ENCODE measurements around the gene WNT8B. TPM values are rescaled to one million over a fixed set of nuclear protein-coding genes. Genes with fewer than 3 reads are reported as not detected.

The WNT8B gene
- polyA plus RNA-seq = not detected

GRCh38 chr10:100462709-100463108, at the start of gene WNT8B:
Gene WNT8B (plus strand): TSS chr10:100463009. CDS start chr10:100463169, 160 bp downstream.
- Mint-ChIP-seq H3K36me3 (no peaks in the 10 kb centered on the region), H3K9me3 (no peaks in the 10 kb centered on the region), H3K27me3 (ENCODE audit: low read depth in 3 of 3) (peaks cover 4 to 8% (median 7%) of the 10 kb centered on the region in 3 donors), H3K4me3 (no peak within 1 kb of the TSS), H3K27ac (no peak within 1 kb of the TSS), H3K4me1 (no peaks in the 10 kb centered on the region)
- no peak for DNase-seq

DNA sequence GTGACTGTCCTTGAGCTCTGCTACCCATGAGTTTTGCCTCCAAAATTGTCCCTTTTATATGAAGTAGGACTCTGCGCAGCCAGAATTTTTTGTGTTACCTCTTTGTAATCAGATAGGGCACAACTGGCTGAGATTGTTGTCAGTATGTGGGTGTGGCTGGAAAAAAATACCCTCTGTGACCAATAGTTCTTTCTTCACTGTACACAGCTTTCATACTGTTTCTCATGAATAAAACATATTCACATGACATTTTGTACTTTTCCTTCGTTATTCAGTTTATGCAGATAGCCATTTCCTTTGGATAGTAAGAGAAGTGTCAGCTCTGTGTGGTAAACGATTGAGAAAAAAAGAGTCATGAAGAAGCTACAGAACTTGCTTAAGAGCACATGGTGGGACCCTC, 49.6 kb upstream of the WNT8B start:
- Mint-ChIP-seq H3K4me3 (no peak overlapping the region), H3K27me3 (ENCODE audit: low read depth in 3 of 3) (peaks cover 7 to 12% (median 8%) of the 10 kb centered on the region in 3 donors), H3K4me1 (no peaks in the 10 kb centered on the region), H3K36me3 (no peaks in the 10 kb centered on the region), H3K9me3 (peaks cover 0 to 1% (median 0%) of the 10 kb centered on the region in 6 donors), H3K27ac (no peak overlapping the region)
- no peak for DNase-seq

- H3K4me1 Mint-ChIP-seq = no peaks in the 10 kb centered on the region
- no peak overlapping the region for H3K4me3 Mint-ChIP-seq
- H3K36me3 Mint-ChIP-seq = no peaks in the 10 kb centered on the region
- H3K27ac Mint-ChIP-seq = no peak overlapping the region
- H3K9me3 Mint-ChIP-seq = peaks cover 0 to 1% (median 0%) of the 10 kb centered on the region in 6 donors
- DNase-seq = no peak
- peaks cover 6 to 13% (median 7%) of the 10 kb centered on the region in 3 donors for H3K27me3 Mint-ChIP-seq (ENCODE audit: low read depth in 3 of 3)
These were observed 42.8 kb upstream of the WNT8B start for GRCh38 chr10:100419911-100420449.

DNA sequence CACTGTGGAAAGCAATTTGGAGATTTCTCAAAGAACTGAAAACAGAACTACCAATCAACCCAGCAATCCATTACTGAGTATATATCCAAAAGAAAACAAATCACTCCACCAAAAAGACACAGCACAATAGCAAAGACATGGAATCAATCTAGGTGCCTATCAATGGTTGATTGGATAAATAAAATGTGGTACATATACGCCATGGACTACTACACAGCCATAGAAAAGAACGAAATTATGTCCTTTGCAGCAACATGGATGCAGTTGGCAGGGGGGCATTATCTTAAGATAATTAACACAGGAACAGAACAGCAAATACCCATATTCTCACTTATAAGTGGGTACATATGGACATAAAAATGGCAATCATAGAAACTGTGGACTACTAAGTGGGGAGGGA, 35.4 kb upstream of the WNT8B start:
- Mint-ChIP-seq H3K27me3 (ENCODE audit: low read depth in 3 of 3) (peaks cover 3 to 4% (median 4%) of the 10 kb centered on the region in 3 donors), H3K4me3 (no peak overlapping the region), H3K36me3 (no peaks in the 10 kb centered on the region), H3K9me3 (no peaks in the 10 kb centered on the region), H3K4me1 (no peaks in the 10 kb centered on the region), H3K27ac (no peak overlapping the region)
- DNase-seq = no peak

GRCh38 chr10:100433253-100434240, 29.3 kb upstream of the WNT8B start:
- peaks cover 3 to 4% (median 4%) of the 10 kb centered on the region in 3 donors for H3K27me3 Mint-ChIP-seq (ENCODE audit: low read depth in 3 of 3)
- H3K27ac Mint-ChIP-seq = no peak overlapping the region
- H3K9me3 Mint-ChIP-seq = no peaks in the 10 kb centered on the region
- no peaks in the 10 kb centered on the region for H3K36me3 Mint-ChIP-seq
- no peak overlapping the region for H3K4me3 Mint-ChIP-seq
- no peaks in the 10 kb centered on the region for H3K4me1 Mint-ChIP-seq
- peak; percentile 84 to 90 (median 86) for DNase-seq

DNA sequence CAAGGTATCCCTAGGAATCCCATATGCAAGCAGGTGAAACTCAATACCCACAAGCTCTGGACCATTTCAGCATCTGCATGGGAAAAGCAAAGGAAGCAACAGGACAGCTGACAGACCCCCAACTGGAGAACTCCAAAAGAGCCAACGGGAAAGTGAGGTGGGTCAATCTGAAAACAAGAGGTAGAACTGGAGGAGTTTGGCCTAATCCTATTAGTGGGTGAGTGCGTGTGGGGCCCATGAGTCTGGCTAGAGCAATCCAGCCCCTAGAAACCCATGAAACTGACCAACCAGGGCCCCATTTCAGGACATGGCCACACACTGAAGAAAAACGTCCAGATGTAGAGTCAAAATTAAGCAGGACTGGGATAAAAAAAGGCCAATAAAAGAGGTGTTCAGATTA, 26.6 kb upstream of the WNT8B start:
- no peaks in the 10 kb centered on the region for H3K4me1 Mint-ChIP-seq

DNA sequence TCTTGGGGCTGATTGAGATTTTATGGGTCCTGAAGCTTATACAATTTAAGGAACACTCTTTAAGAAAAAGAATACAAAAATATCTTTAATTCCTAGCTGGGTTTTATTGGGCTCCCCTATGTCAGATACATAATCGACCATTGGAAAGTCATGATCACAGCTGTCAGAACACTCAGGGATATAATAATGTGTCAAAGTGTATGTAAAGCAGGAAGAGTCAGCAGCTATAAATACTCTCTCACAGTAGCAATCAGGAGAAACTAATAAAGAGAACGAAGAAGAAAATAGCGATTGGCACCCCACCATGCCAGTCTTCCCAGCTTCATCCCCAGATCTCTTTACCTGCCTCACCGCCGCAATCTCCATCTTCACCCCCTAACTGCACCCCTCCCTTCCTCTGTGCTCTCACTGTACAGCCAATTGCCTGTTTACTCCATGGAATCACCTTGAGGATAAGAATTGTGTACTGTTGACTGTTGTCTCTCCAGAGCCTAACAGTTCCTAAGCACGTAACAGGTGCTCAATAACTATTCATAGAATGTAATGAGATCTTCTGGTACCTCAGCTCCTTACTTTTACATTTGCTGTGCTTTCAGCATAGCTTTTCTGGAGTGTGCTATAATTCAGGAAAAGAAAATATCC, 24.0 kb upstream of the WNT8B start:
- Mint-ChIP-seq H3K36me3 (no peaks in the 10 kb centered on the region), H3K9me3 (no peaks in the 10 kb centered on the region), H3K27me3 (ENCODE audit: low read depth in 3 of 3) (peaks cover 0 to 3% (median 2%) of the 10 kb centered on the region in 3 donors), H3K4me3 (no peak overlapping the region), H3K27ac (no peak overlapping the region), H3K4me1 (no peaks in the 10 kb centered on the region)
- no peak for DNase-seq

More for the DNA sequence above, 26.6 kb upstream of the WNT8B start:
- Mint-ChIP-seq H3K36me3 (no peaks in the 10 kb centered on the region), H3K9me3 (no peaks in the 10 kb centered on the region), H3K4me3 (no peak overlapping the region), H3K27ac (no peak overlapping the region), H3K27me3 (ENCODE audit: low read depth in 3 of 3) (peaks cover 0 to 4% (median 3%) of the 10 kb centered on the region in 3 donors)
- DNase-seq = no peak

DNA sequence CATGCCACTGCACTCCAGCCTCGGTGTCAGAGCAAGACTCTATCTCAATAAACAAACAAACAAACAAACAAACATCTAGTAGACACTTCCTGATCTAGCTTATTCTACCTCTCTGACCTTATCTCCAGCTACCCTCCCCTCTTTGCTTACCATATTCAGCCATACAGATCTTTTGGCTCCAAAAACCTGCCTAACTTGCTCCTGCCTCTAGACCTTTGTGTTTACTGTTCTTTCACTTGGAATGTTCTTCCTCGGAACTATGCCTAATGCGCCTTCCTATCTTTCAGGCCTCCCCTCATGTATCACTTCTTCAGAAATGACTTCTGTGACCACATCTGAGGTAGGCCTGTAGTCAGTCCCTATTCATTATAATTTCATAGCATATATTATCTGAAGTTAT, 20.3 kb upstream of the WNT8B start:
- Mint-ChIP-seq H3K9me3 (no peaks in the 10 kb centered on the region), H3K4me3 (no peak overlapping the region)

GRCh38 chr10:100446130-100446761, 16.6 kb upstream of the WNT8B start:
- no peaks in the 10 kb centered on the region for H3K36me3 Mint-ChIP-seq
- no peak overlapping the region for H3K27ac Mint-ChIP-seq
- DNase-seq = no peak
- H3K4me3 Mint-ChIP-seq = no peak overlapping the region
- no peaks in the 10 kb centered on the region for H3K9me3 Mint-ChIP-seq
- peaks cover 2 to 3% (median 2%) of the 10 kb centered on the region in 3 donors for H3K27me3 Mint-ChIP-seq (ENCODE audit: low read depth in 3 of 3)
- no peaks in the 10 kb centered on the region for H3K4me1 Mint-ChIP-seq

More for the DNA sequence above, 20.3 kb upstream of the WNT8B start:
- no peak for DNase-seq
- H3K36me3 Mint-ChIP-seq = no peaks in the 10 kb centered on the region
- no peak overlapping the region for H3K27ac Mint-ChIP-seq
- H3K4me1 Mint-ChIP-seq = no peaks in the 10 kb centered on the region
- H3K27me3 Mint-ChIP-seq (ENCODE audit: low read depth in 3 of 3) = peaks cover 2 to 3% (median 2%) of the 10 kb centered on the region in 3 donors

DNA sequence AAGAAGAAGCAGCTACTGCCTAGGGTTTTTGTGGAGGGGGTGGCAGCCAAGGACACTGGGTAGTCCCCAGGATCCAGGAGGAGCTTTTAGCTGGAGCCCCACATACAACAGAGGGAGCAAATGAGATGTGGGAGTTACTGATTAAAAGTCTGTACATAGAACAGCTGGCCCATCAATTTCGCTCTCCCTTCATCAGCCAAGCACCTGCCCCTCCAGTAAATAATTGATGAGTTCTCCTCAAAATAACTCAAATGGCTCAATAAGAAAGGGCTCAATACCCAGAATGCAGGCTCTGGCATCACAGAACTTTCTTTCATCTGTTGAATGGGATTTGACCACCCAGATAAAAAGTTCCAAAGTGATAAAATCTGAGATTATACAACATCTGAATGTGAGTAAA, 15.1 kb upstream of the WNT8B start:
- no peaks in the 10 kb centered on the region for H3K36me3 Mint-ChIP-seq
- no peak overlapping the region for H3K27ac Mint-ChIP-seq
- DNase-seq = no peak
- H3K27me3 Mint-ChIP-seq (ENCODE audit: low read depth in 3 of 3) = peaks cover 2 to 4% (median 3%) of the 10 kb centered on the region in 3 donors
- H3K9me3 Mint-ChIP-seq = no peaks in the 10 kb centered on the region
- H3K4me1 Mint-ChIP-seq = no peaks in the 10 kb centered on the region
- H3K4me3 Mint-ChIP-seq = no peak overlapping the region

DNA sequence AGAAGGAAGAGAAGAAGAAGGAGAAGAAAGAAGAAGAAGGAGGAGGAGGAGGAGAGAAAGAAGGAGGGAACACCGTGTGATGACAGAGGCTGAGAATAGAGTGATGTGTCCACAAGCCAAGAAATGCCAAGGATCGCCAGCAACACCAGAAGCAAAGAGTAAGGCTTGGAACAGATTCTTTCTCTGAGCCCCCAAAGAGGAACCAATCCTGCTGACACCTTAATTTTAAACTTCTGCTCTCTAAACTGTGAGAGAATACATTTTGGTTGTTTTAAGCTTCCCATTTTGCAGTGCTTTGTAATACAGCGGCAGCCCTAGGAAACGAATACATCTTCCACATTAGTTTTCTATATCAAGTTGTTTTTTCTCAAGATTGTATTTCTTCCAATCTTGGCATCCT, 13.9 kb upstream of the WNT8B start:
- H3K4me3 Mint-ChIP-seq = no peak overlapping the region
- H3K9me3 Mint-ChIP-seq = no peaks in the 10 kb centered on the region
- no peak for DNase-seq
- H3K27ac Mint-ChIP-seq = no peak overlapping the region
- peaks cover 2 to 4% (median 3%) of the 10 kb centered on the region in 3 donors for H3K27me3 Mint-ChIP-seq (ENCODE audit: low read depth in 3 of 3)
- no peaks in the 10 kb centered on the region for H3K36me3 Mint-ChIP-seq
- H3K4me1 Mint-ChIP-seq = no peaks in the 10 kb centered on the region

- DNase-seq = no peak
- no peak overlapping the region for H3K4me3 Mint-ChIP-seq
- no peaks in the 10 kb centered on the region for H3K9me3 Mint-ChIP-seq
- no peak overlapping the region for H3K27ac Mint-ChIP-seq
- H3K27me3 Mint-ChIP-seq (ENCODE audit: low read depth in 3 of 3) = peaks cover 0 to 8% (median 6%) of the 10 kb centered on the region in 3 donors
- no peaks in the 10 kb centered on the region for H3K4me1 Mint-ChIP-seq
- no peaks in the 10 kb centered on the region for H3K36me3 Mint-ChIP-seq
These were observed 5.5 kb downstream of the WNT8B start for GRCh38 chr10:100468322-100468721.

GRCh38 chr10:100468978-100469377, 6.2 kb downstream of the WNT8B start:
- H3K27me3 Mint-ChIP-seq (ENCODE audit: low read depth in 3 of 3) = peaks cover 0 to 8% (median 6%) of the 10 kb centered on the region in 3 donors
- no peak overlapping the region for H3K4me3 Mint-ChIP-seq
- H3K9me3 Mint-ChIP-seq = no peaks in the 10 kb centered on the region
- no peaks in the 10 kb centered on the region for H3K36me3 Mint-ChIP-seq
- H3K4me1 Mint-ChIP-seq = no peaks in the 10 kb centered on the region
- H3K27ac Mint-ChIP-seq = no peak overlapping the region
- no peak for DNase-seq
